ENCODE data around the gene NEO1.

GRCh38 chr15:73058437-73058836 is 6.2 kb downstream of the NEO1 start:
- TF ChIP-seq SAFB2 (CRISPR knock-in tag; IDR thresholded peaks at IDR 0.05; ENCODE audit: borderline replicate concordance, low read depth): no peak
- TF ChIP-seq MXI1 (IDR thresholded peaks at IDR 0.05; ENCODE audit: borderline replicate concordance, low read depth, low read length): no peak
- TF ChIP-seq FOXJ3 (CRISPR knock-in tag; IDR thresholded peaks at IDR 0.05; ENCODE audit: borderline replicate concordance): no peak
- TF ChIP-seq KDM2A (CRISPR knock-in tag; IDR thresholded peaks at IDR 0.05; ENCODE audit: borderline replicate concordance, low read depth): no peak
- TF ChIP-seq ZC3H4 (CRISPR knock-in tag; IDR thresholded peaks at IDR 0.05; ENCODE audit: borderline replicate concordance): no peak
- TF ChIP-seq ZSCAN20 (CRISPR knock-in tag; IDR thresholded peaks at IDR 0.05; ENCODE audit: borderline replicate concordance): no peak
- no peak for TF ChIP-seq SIN3A (IDR thresholded peaks at IDR 0.05; ENCODE audit: borderline replicate concordance, low read depth, low read length)
- TF ChIP-seq CEBPB (IDR thresholded peaks at IDR 0.05; ENCODE audit: borderline replicate concordance, low read depth, low read length): no peak
- TF ChIP-seq CTCF (CRISPR knock-in tag; IDR thresholded peaks at IDR 0.05): no peak
- no peak for TF ChIP-seq FOXA1 (IDR thresholded peaks at IDR 0.05)
- no peak for TF ChIP-seq FOXA1 (CRISPR knock-in tag; IDR thresholded peaks at IDR 0.05)
- TF ChIP-seq ZNF3 (CRISPR knock-in tag; IDR thresholded peaks at IDR 0.05): no peak
- no peak for TF ChIP-seq HOMEZ (CRISPR knock-in tag; IDR thresholded peaks at IDR 0.05; ENCODE audit: low read depth)
- TF ChIP-seq, protein P1, sequence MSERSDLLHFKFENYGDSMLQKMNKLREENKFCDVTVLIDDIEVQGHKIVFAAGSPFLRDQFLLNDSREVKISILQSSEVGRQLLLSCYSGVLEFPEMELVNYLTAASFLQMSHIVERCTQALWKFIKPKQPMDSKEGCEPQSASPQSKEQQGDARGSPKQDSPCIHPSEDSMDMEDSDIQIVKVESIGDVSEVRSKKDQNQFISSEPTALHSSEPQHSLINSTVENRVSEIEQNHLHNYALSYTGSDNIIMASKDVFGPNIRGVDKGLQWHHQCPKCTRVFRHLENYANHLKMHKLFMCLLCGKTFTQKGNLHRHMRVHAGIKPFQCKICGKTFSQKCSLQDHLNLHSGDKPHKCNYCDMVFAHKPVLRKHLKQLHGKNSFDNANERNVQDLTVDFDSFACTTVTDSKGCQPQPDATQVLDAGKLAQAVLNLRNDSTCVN (CRISPR knock-in tag; IDR thresholded peaks at IDR 0.05; ENCODE audit: borderline replicate concordance): no peak
